HG03139 (cell line): ENCODE data around the gene SSBP4.

Source experiments
- ATAC-seq: cut with Tn5 transposase; IDR thresholded peaks from one replicate; pipeline ENCODE4 v1.9.1; 2021; ENCODE audit not compliant: unreplicated experiment

Gene SSBP4

GRCh38 chr19:18441804-18442788, 22.9 kb downstream of the SSBP4 start:
- ATAC-seq, result no peak

- ATAC-seq, result no peak
Measured at GRCh38 chr19:18442941-18443340, 23.7 kb downstream of the SSBP4 start.

- ATAC-seq, result no peak
Measured at GRCh38 chr19:18443406-18443805, 24.2 kb downstream of the SSBP4 start.

DNA sequence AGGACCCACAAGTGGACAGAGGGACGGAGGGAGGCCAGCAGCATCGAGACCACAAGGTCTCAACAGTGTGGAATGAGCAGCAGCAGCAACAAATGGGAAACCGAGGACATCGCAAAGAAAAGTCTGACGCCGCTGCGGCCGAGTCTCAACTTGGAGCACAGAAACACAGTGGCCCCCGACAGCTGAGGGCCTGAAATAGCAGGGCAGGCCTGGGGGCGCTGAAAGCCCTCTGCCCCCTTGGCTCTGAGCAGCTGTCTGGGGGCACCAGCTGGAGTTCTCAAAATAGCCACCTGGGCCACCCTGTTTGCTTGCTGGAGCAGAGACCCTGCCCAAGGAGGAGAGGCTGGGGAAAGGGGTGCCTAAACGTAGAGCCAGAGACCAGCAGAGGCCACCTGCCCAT, 24.6 kb downstream of the SSBP4 start:
- no peak for ATAC-seq

- no peak for ATAC-seq
Measured at GRCh38 chr19:18444513-18444912, 25.3 kb downstream of the SSBP4 start.

- ATAC-seq, result no peak
Measured at GRCh38 chr19:18445262-18445948, 26.2 kb downstream of the SSBP4 start.

- no peak for ATAC-seq
Measured at GRCh38 chr19:18446145-18446810, 27.1 kb downstream of the SSBP4 start.

GRCh38 chr19:18446811-18447359, 27.7 kb downstream of the SSBP4 start:
- no peak for ATAC-seq

DNA sequence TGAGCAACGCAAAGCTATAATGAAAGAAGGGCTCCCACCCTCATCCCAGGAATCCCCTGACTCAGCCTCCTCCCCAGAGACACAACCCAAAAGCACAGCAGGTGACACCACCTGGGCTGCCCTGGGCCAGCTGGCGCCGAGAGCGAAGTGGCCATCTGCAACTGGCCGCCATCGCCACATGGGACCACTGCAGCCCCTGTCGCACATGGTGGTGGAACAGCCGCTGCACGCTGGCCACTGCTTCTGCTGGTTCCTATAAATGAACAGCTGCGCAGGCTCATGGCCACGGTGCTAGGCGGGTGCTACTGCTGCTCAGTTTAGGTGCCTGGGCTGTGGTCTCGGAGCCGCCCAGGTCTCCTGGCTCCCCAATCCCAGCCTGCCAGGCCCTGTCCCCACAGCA, 30.4 kb downstream of the SSBP4 start:
- no peak for ATAC-seq

DNA sequence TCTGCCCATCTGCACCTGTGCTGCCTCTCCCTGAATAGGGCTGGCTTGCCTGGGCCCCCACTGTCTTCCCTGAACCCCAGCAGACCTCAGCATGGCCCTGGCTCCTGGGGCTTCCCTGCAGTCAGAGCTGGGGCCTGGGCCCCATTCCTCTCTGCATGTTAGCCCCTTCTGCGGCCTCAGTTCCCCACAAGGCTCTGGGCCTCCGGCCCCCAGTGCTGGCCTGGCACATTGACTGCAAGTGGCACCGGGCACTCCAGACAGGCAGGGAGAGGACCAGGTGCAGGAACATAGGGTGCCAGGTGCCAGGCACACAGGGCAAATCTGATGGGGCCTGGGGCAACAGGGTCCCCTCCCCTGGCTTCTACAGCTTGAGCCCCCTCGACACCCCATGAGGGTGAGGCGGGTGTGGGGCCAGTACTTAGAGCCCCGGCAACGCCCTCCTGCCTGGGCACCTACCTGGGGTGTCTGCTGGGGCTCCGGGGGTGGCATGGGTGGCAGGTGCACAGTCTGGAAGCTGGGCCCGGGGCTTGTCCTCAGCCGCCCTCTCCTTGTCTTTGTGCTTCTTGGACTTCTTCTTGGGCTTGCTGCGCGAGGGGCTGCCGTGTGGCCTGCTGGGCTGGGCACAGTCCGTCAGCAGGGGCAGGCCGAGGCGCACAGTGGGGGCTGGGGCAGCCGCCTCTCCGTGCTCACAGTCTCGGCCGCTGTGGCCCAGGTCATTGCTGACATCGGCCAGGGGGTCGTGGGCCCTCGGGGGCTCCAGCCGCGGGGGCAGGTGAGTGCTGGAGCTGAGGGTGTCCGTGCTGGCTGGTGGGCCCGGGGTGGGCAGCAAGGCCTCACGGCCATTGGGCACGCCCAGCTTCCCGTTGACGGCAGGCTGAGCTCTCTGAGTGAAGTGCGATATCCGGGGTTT, 31.1 kb downstream of the SSBP4 start:
- no peak for ATAC-seq

- ATAC-seq, result no peak
Measured at GRCh38 chr19:18450931-18451836, 32.0 kb downstream of the SSBP4 start.

DNA sequence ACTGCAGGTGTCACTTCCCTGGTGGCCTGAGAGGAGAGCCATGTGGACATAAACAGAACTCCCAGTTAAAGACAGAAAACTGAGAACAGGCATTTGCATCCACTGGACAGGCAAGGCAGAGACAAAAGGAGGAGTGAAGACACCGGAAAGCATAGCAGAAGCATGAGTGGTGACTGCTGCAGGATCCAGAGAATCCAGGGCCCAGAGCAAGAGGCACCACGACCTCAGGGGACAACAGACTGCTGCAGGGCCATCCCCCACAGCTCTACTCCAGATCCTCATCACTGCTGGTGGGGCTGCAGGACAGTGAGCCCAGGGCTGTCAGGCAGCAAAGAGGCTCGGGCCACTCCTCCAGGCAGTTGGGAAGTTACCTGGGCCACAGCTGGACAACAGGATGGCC, 33.2 kb downstream of the SSBP4 start:
- no peak for ATAC-seq

GRCh38 chr19:18453269-18454024, 34.2 kb downstream of the SSBP4 start:
- no peak for ATAC-seq

- ATAC-seq, result no peak
Measured at GRCh38 chr19:18456279-18456678, 37.1 kb downstream of the SSBP4 start.

- ATAC-seq, result no peak
Measured at GRCh38 chr19:18456974-18457373, 37.8 kb downstream of the SSBP4 start.

- no peak for ATAC-seq
Measured at GRCh38 chr19:18457483-18458331, 38.5 kb downstream of the SSBP4 start.

DNA sequence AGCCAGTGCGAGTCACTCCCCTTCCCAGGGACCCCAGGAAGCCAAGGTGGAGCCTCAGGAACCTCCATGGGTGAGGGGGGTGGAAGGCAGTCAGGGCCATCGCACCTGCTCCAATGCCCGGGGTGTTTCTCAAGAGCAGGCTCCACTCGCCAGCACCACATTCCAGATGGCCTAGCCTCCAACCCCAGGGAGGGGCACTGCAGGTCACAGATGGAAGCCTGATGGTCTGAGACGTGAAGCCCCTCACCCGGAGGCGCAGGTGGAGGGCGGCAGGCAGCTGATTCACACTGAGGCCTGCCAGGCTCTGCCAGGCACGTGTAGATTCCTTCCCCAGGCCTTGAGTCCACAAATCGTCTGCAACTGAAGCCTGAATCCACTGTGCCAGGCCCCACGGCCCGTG, 41.7 kb downstream of the SSBP4 start:
- ATAC-seq, result no peak

- ATAC-seq, result no peak
Measured at GRCh38 chr19:18461471-18461870, 42.3 kb downstream of the SSBP4 start.
